Body of pancreas (tissue), 4 donors: ENCODE measurements around the gene RNF111. TPM values are rescaled to one million over a fixed set of nuclear protein-coding genes. Genes with fewer than 3 reads are reported as not detected.

Experiments used
- ATAC-seq: fragments of 150-250 bp; one replicate; pipeline ENCODE4 v1.9.1; 2016
- DNase-seq, 4 donors: peaks; one replicate each; pipeline ENCODE4 v3.0.0-alpha.2; 2019
- H3K27ac ChIP-seq, 4 donors: fragments of 200-600 bp; sonication (generic); 1 replicate in 3 of 4; 2 replicates in 1 of 4; pipeline versions ENCODE4 v1.5.1 to v1.6.1; 2016 to 2019; ENCODE audit warnings: mild to moderate bottlenecking in 1 of 4, mixed read lengths in 1 of 4, moderate library complexity in 1 of 4
- H3K27me3 ChIP-seq, 2 donors: fragments of 200-600 bp; sonication (generic); one replicate each; pipeline ENCODE4 v1.6.0; 2016; ENCODE audit warnings: mild to moderate bottlenecking in 1 of 2
- H3K36me3 ChIP-seq, 2 donors: fragments of 200-600 bp; sonication (generic); replicated peaks in 1 of 2; 2 replicates each; pipeline ENCODE4 v1.5.1; 2016; ENCODE audit warnings: low read depth in 2 of 2; ENCODE audit not compliant: insufficient read depth in 1 of 2
- H3K4me1 ChIP-seq: fragments of 200-600 bp; sonication (generic); one replicate; pipeline ENCODE4 v1.6.0; 2016
- H3K4me3 ChIP-seq, 2 donors: fragments of 200-600 bp; sonication (generic); 1 replicate in 1 of 2; 2 replicates in 1 of 2; pipeline ENCODE4 v1.5.1; 2016 to 2019
- H3K9me3 ChIP-seq, 3 donors: fragments of 200-600 bp; sonication (generic); 1 replicate in 2 of 3; 2 replicates in 1 of 3; pipeline ENCODE4 v1.5.1; 2016
- POLR2A ChIP-seq, 3 donors: fragments of 450-650 bp; IDR thresholded peaks; one replicate each; pipeline ENCODE4 v1.6.1; 2016; ENCODE audit warnings: antibody characterized with exemption in 3 of 3, mild to moderate bottlenecking in 2 of 3
- WGBS, 2 donors: methylation state at CpG; one replicate each; pipeline ENCODE4 v1.1.5; 2017; 5-methylcytosine and 5-hydroxymethylcytosine counted together
- intact Hi-C: fragments of 100-400 bp; cut with DNase I; formaldehyde crosslinking; loops from one replicate; pipeline ENCODE4 v1.15.1; 2023
- total RNA-seq, 2 donors: library from RNA; depleted of rRNA; stranded (reverse); fragments of >200 nt; gene quantifications; one replicate each; pipeline ENCODE4 v1.1.0, GENCODE V29; 2016
- TF ChIP-seq, protein P1 (sequence below), 7 experiments: fragments of 450-650 bp in 4 of 7; fragments of 200-600 bp in 3 of 7; sonication (generic) in 3 of 7; IDR thresholded peaks; one replicate each; pipeline ENCODE4 v1.5.1; 2016 to 2019; ENCODE audit warnings: antibody characterized with exemption in 7 of 7

RNF111 gene
- total RNA-seq, 2 donors from 2014 or later = 6.9 to 22.8 TPM

- no peak for TF ChIP-seq POLR2A (IDR thresholded peaks at IDR 0.05)
- TF ChIP-seq, protein P1, sequence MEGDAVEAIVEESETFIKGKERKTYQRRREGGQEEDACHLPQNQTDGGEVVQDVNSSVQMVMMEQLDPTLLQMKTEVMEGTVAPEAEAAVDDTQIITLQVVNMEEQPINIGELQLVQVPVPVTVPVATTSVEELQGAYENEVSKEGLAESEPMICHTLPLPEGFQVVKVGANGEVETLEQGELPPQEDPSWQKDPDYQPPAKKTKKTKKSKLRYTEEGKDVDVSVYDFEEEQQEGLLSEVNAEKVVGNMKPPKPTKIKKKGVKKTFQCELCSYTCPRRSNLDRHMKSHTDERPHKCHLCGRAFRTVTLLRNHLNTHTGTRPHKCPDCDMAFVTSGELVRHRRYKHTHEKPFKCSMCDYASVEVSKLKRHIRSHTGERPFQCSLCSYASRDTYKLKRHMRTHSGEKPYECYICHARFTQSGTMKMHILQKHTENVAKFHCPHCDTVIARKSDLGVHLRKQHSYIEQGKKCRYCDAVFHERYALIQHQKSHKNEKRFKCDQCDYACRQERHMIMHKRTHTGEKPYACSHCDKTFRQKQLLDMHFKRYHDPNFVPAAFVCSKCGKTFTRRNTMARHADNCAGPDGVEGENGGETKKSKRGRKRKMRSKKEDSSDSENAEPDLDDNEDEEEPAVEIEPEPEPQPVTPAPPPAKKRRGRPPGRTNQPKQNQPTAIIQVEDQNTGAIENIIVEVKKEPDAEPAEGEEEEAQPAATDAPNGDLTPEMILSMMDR (IDR thresholded peaks at IDR 0.05) = no peak
- DNase-seq (no peak), ATAC-seq (no peak)
- intact Hi-C loops = no loop called here
- Histone ChIP-seq H3K27ac (no peak overlapping the region), H3K9me3 (no peaks in the 10 kb centered on the region), H3K4me1 (no peaks in the 10 kb centered on the region), H3K36me3 (peaks cover 0 to 25% of the 10 kb centered on the region in 2 donors), H3K27me3 (no peaks in the 10 kb centered on the region), H3K4me3 (no peak overlapping the region)
- 86 to 91% methylated on average over 2 of the region's 2 CpGs for WGBS, 2 donors
Measured at GRCh38 chr15:59059076-59059597, 71.7 kb downstream of the RNF111 start.

- TF ChIP-seq, protein P1 (IDR thresholded peaks at IDR 0.05) = no peak
- TF ChIP-seq POLR2A (IDR thresholded peaks at IDR 0.05) = no peak
- ATAC-seq = no peak
Measured at GRCh38 chr15:59060348-59060747, 72.9 kb downstream of the RNF111 start.

GRCh38 chr15:59063042-59063441, 75.6 kb downstream of the RNF111 start:
- WGBS, 2 donors = 78 to 81% methylated on average over 4 of the region's 4 CpGs
- H3K27me3 ChIP-seq = no peaks in the 10 kb centered on the region
- no peak overlapping the region for H3K4me3 ChIP-seq
- TF ChIP-seq, protein P1 (IDR thresholded peaks at IDR 0.05) = no peak
- TF ChIP-seq POLR2A (IDR thresholded peaks at IDR 0.05) = no peak
- DNase-seq = no peak
- H3K36me3 ChIP-seq = peaks cover 0 to 32% of the 10 kb centered on the region in 2 donors
- no peaks in the 10 kb centered on the region for H3K9me3 ChIP-seq
- H3K4me1 ChIP-seq = no peaks in the 10 kb centered on the region
- ATAC-seq = no peak
- H3K27ac ChIP-seq = no peak overlapping the region
- intact Hi-C loops = no loop called here

More at GRCh38 chr15:59060348-59060747, 72.9 kb downstream of the RNF111 start:
- DNase-seq = no peak
- WGBS, 2 donors = 88 to 93% methylated on average over 4 of the region's 4 CpGs
- intact Hi-C loops = no loop called here
- Histone ChIP-seq H3K27me3 (no peaks in the 10 kb centered on the region), H3K9me3 (no peaks in the 10 kb centered on the region), H3K4me3 (no peak overlapping the region), H3K27ac (no peak overlapping the region), H3K36me3 (peaks cover 0 to 26% of the 10 kb centered on the region in 2 donors), H3K4me1 (no peaks in the 10 kb centered on the region)

DNA sequence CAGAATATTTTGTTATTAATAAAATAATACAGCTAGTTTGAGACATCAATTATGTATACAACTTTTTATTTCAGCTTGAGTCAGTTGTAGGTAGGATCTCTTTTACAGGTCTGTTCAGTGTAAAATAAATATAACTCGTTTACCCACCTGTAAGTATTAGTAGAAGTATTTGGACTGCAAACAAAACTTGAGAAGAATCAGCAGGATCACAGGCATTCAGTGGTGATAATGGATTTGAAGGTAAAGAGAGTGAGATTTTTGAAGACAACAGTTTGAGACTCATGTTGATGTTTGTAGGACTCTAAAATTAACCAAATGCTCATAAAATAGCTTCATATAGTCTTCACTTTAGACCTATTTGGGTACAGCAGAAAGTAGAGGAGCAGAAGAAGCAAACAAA, 82.0 kb downstream of the RNF111 start:
- H3K27ac ChIP-seq = no peak overlapping the region
- H3K4me3 ChIP-seq = no peak overlapping the region
- no peaks in the 10 kb centered on the region for H3K4me1 ChIP-seq
- no peaks in the 10 kb centered on the region for H3K9me3 ChIP-seq
- ATAC-seq = no peak
- WGBS, 2 donors = 22 to 27% methylated on average over 1 of the region's 1 CpG
- intact Hi-C loops = no loop called here
- no peaks in the 10 kb centered on the region for H3K27me3 ChIP-seq
- TF ChIP-seq POLR2A (IDR thresholded peaks at IDR 0.05) = no peak
- no peak for DNase-seq
- peaks cover 0 to 13% of the 10 kb centered on the region in 2 donors for H3K36me3 ChIP-seq

DNA sequence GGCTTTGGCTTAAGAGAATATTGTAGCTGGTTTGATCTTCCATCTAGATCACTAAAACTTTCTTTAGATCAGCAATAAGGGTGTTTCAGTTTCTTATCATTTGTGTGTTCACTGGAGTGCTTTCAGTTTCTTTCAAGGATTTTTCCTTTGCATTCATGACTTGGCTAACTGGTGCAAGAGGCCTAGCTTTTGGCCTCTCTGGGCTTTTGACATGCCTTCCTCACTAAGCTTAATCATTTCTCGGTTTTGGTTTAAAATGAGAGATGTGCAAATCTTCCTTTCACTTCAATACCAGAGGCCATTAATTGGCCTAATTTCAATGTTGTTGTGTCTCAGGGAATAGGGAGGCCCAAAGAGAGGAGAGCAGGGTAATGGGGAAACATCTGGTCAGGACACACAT, 87.1 kb downstream of the RNF111 start:
- intact Hi-C loops = no loop called here
- Histone ChIP-seq H3K4me3 (no peak overlapping the region), H3K4me1 (no peaks in the 10 kb centered on the region), H3K9me3 (no peaks in the 10 kb centered on the region), H3K27me3 (no peaks in the 10 kb centered on the region), H3K27ac (no peak overlapping the region), H3K36me3 (no peaks in the 10 kb centered on the region)
- 96 to 100% methylated on average over 1 of the region's 1 CpG for WGBS, 2 donors
- DNase-seq = no peak
- no peak for TF ChIP-seq POLR2A (IDR thresholded peaks at IDR 0.05)
- TF ChIP-seq, protein P1 (IDR thresholded peaks at IDR 0.05) = no peak
- ATAC-seq = no peak
